Right kidney (tissue), 9 donors: Measurements from ENCODE around the gene CLDN4.
"Not testable (repeated sequence)": the region's sequence is repeated elsewhere in the genome, so short reads cannot be mapped to it uniquely, and the experiment has no call there.

Source experiments
- DNase-seq: peaks from one replicate; pipeline ENCODE4 v3.0.0-alpha.2; 2016
- long read RNA-seq, 8 donors: transcript quantifications; one replicate each; lab custom pipeline, GENCODE V29; 2026

CLDN4 gene
- long read RNA-seq, donor 1, transcript CLDN4-201 (1 exons, 1,831 nt) = major isoform, 83 of 83 reads
- long read RNA-seq, donor 1, partial matches to known transcripts = 0 of 83 reads
- long read RNA-seq, donor 1, other reads (novel, unspliced or antisense) = 0 of 83 reads
- long read RNA-seq, donor 2, full-length matches to known transcripts = 63 of 63 reads
- long read RNA-seq, donor 2, partial matches to known transcripts = 0 of 63 reads
- long read RNA-seq, donor 2, other reads (novel, unspliced or antisense) = 0 of 63 reads
- long read RNA-seq, donor 3, transcript CLDN4-201 (1 exons, 1,831 nt) = major isoform, 55 of 55 reads
- long read RNA-seq, donor 3, partial matches to known transcripts = 0 of 55 reads
- long read RNA-seq, donor 3, other reads (novel, unspliced or antisense) = 0 of 55 reads
- long read RNA-seq, donor 4, transcript CLDN4-201 (1 exons, 1,831 nt) = major isoform, 92 of 98 reads
- long read RNA-seq, donor 4, partial matches to known transcripts = 0 of 98 reads
- long read RNA-seq, donor 4, other reads (novel, unspliced or antisense) = 6 of 98 reads
- long read RNA-seq, donor 5, transcript CLDN4-201 (1 exons, 1,831 nt) = major isoform, 107 of 125 reads
- long read RNA-seq, donor 5, partial matches to known transcripts = 12 of 125 reads
- long read RNA-seq, donor 5, other reads (novel, unspliced or antisense) = 6 of 125 reads
- long read RNA-seq, donor 6, transcript CLDN4-201 (1 exons, 1,831 nt) = major isoform, 159 of 159 reads
- long read RNA-seq, donor 6, partial matches to known transcripts = 0 of 159 reads
- long read RNA-seq, donor 6, other reads (novel, unspliced or antisense) = 0 of 159 reads
- long read RNA-seq, donor 7, transcript CLDN4-201 (1 exons, 1,831 nt) = major isoform, 125 of 135 reads
- long read RNA-seq, donor 7, partial matches to known transcripts = 5 of 135 reads
- long read RNA-seq, donor 7, other reads (novel, unspliced or antisense) = 5 of 135 reads
- long read RNA-seq, donor 8, transcript CLDN4-201 (1 exons, 1,831 nt) = major isoform, 102 of 108 reads
- long read RNA-seq, donor 8, partial matches to known transcripts = 0 of 108 reads
- long read RNA-seq, donor 8, other reads (novel, unspliced or antisense) = 6 of 108 reads

GRCh38 chr7:73830681-73831583, at the start of gene CLDN4:
Gene CLDN4, plus strand, starts transcription at chr7:73830996. Its CDS starts 206 bp downstream, at chr7:73831202.
- peak; percentile 69 for DNase-seq

- no peak for DNase-seq
Measured at GRCh38 chr7:73786588-73786987, 44.2 kb upstream of the CLDN4 start.

GRCh38 chr7:73787786-73788048, 43.1 kb upstream of the CLDN4 start:
- DNase-seq = not testable (repeated sequence)

- no peak for DNase-seq
Measured at GRCh38 chr7:73789051-73789450, 41.7 kb upstream of the CLDN4 start.

GRCh38 chr7:73791170-73791690, 39.6 kb upstream of the CLDN4 start:
- not testable (repeated sequence) for DNase-seq

- DNase-seq = not testable (repeated sequence)
Measured at GRCh38 chr7:73795188-73795587, 35.6 kb upstream of the CLDN4 start.

- not testable (repeated sequence) for DNase-seq
Measured at GRCh38 chr7:73796656-73797055, 34.1 kb upstream of the CLDN4 start.

- not testable (repeated sequence) for DNase-seq
Measured at GRCh38 chr7:73797176-73797575, 33.6 kb upstream of the CLDN4 start.

GRCh38 chr7:73799282-73800141, 31.3 kb upstream of the CLDN4 start:
- DNase-seq = no peak

GRCh38 chr7:73801577-73801976, 29.2 kb upstream of the CLDN4 start:
- DNase-seq = no peak

- no peak for DNase-seq
Measured at GRCh38 chr7:73802459-73802858, 28.3 kb upstream of the CLDN4 start.

- no peak for DNase-seq
Measured at GRCh38 chr7:73809467-73809951, 21.3 kb upstream of the CLDN4 start.

- no peak for DNase-seq
Measured at GRCh38 chr7:73810998-73811360, 19.8 kb upstream of the CLDN4 start.

- DNase-seq = peak; percentile 29
Measured at GRCh38 chr7:73811760-73812168, 19.0 kb upstream of the CLDN4 start.

GRCh38 chr7:73812996-73813395, 17.8 kb upstream of the CLDN4 start:
- DNase-seq = no peak

- DNase-seq = no peak
Measured at GRCh38 chr7:73815436-73815835, 15.4 kb upstream of the CLDN4 start.

GRCh38 chr7:73817121-73817520, 13.7 kb upstream of the CLDN4 start:
- DNase-seq = no peak

GRCh38 chr7:73820013-73820412, 10.8 kb upstream of the CLDN4 start:
- DNase-seq = no peak

GRCh38 chr7:73821597-73822285, 9.1 kb upstream of the CLDN4 start:
- DNase-seq = not testable (repeated sequence)
